Hematopoietic multipotent progenitor cell treated with erythropoietin and hydrocortisone succinate and interleukin-3 and kit ligand, for 17 days (in vitro differentiated cells): ENCODE results near the gene EIF4G3.
"Not testable (repeated sequence)": the region's sequence is repeated elsewhere in the genome, so short reads cannot be mapped to it uniquely, and the experiment has no call there.

Experiments used
- DNase-seq: peaks from one replicate; pipeline ENCODE4 v3.0.0-alpha.2; 2015; ENCODE audit warnings: low spot score

The EIF4G3 gene

GRCh38 chr1:21149855-21150432 is 26.8 kb downstream of the EIF4G3 start:
- no peak for DNase-seq

- no peak for DNase-seq
These were observed 27.3 kb downstream of the EIF4G3 start for GRCh38 chr1:21149430-21149854.

GRCh38 chr1:21143752-21144151 is 32.9 kb downstream of the EIF4G3 start:
- DNase-seq: no peak

GRCh38 chr1:21143138-21143537 is 33.6 kb downstream of the EIF4G3 start:
- no peak for DNase-seq

- no peak for DNase-seq
These were observed 35.7 kb downstream of the EIF4G3 start for GRCh38 chr1:21141030-21141429.

- DNase-seq: no peak
These were observed 37.1 kb downstream of the EIF4G3 start for GRCh38 chr1:21139601-21140000.

GRCh38 chr1:21136344-21136743 is 40.4 kb downstream of the EIF4G3 start:
- DNase-seq: not testable (repeated sequence)

- no peak for DNase-seq
These were observed 45.5 kb downstream of the EIF4G3 start for GRCh38 chr1:21131200-21131599.

GRCh38 chr1:21129407-21129806 is 47.3 kb downstream of the EIF4G3 start:
- DNase-seq: no peak

GRCh38 chr1:21126324-21126723 is 50.4 kb downstream of the EIF4G3 start:
- no peak for DNase-seq

GRCh38 chr1:21124846-21125245 is 51.9 kb downstream of the EIF4G3 start:
- DNase-seq: no peak

- no peak for DNase-seq
These were observed 53.3 kb downstream of the EIF4G3 start for GRCh38 chr1:21123287-21123948.

GRCh38 chr1:21121764-21122471 is 54.8 kb downstream of the EIF4G3 start:
- no peak for DNase-seq

GRCh38 chr1:21118167-21118566 is 58.5 kb downstream of the EIF4G3 start:
- no peak for DNase-seq

- no peak for DNase-seq
These were observed 59.1 kb downstream of the EIF4G3 start for GRCh38 chr1:21117597-21118001.

GRCh38 chr1:21117159-21117558 is 59.5 kb downstream of the EIF4G3 start:
- DNase-seq: no peak

- no peak for DNase-seq
These were observed 61.5 kb downstream of the EIF4G3 start for GRCh38 chr1:21115098-21115760.

GRCh38 chr1:21114431-21114830 is 62.3 kb downstream of the EIF4G3 start:
- DNase-seq: no peak

GRCh38 chr1:21110163-21110562 is 66.5 kb downstream of the EIF4G3 start:
- DNase-seq: no peak

GRCh38 chr1:21106709-21107108 is 70.0 kb downstream of the EIF4G3 start:
- no peak for DNase-seq

GRCh38 chr1:21106238-21106637 is 70.5 kb downstream of the EIF4G3 start:
- DNase-seq: no peak

- no peak for DNase-seq
These were observed 70.9 kb downstream of the EIF4G3 start for GRCh38 chr1:21105807-21106206.

- DNase-seq: no peak
These were observed 72.0 kb downstream of the EIF4G3 start for GRCh38 chr1:21104683-21105082.
